ENCODE measurements around the gene MEOX1. TPM values are rescaled to one million over a fixed set of nuclear protein-coding genes. Genes with fewer than 3 reads are reported as not detected.
A peak's percentile ranks its signal among the peaks of the same experiment; 100 is the strongest.

MEOX1 gene
- total and polyA plus RNA-seq, 2 of the 13 experiments (the other 11 are each of a cell fraction or from before 2014, with no cell fraction given), result not detected

DNA sequence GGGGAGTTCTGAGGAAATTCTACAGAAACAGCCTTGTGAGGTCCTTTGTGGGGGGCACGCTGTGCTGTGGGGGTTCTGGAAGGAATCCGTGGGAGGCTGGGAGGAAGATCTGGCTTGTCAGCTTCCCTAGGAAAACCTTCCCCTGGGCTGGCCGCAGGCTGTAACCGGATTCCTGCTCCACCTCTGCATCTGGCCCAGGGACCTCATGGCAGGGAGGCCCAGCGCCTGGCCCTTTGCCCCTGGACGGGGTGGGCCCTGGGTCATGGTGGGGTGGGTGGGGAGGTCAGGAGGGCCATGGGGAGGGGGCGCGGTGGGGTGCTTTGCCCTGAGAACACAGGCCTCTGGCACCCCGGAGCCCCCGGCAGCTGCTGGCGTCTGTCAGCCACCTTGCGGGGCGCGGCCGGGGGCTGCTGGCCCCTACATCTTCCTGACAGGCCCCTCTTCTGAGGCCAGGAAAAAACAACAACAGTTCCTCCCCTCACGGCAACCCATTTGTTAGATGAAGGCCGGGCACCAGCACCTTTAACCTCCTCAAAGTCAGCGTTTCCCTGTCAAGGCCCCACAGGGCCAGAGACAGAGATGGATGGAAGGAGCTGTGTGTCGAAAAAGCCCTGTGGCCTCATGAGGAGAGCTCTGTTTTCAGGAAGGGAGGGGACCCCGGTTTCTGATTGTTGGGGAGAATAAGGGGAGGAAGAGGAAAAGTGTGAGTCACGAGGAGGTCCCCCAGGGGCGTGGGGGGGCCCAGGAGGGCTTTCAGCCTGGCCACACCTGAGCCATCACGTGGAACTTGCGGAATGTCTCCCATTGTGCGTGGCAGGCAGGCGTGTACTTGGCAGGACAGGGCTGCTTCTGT lies 3.6 kb upstream of the MEOX1 start (continued):
- TF ChIP-seq, protein P1, sequence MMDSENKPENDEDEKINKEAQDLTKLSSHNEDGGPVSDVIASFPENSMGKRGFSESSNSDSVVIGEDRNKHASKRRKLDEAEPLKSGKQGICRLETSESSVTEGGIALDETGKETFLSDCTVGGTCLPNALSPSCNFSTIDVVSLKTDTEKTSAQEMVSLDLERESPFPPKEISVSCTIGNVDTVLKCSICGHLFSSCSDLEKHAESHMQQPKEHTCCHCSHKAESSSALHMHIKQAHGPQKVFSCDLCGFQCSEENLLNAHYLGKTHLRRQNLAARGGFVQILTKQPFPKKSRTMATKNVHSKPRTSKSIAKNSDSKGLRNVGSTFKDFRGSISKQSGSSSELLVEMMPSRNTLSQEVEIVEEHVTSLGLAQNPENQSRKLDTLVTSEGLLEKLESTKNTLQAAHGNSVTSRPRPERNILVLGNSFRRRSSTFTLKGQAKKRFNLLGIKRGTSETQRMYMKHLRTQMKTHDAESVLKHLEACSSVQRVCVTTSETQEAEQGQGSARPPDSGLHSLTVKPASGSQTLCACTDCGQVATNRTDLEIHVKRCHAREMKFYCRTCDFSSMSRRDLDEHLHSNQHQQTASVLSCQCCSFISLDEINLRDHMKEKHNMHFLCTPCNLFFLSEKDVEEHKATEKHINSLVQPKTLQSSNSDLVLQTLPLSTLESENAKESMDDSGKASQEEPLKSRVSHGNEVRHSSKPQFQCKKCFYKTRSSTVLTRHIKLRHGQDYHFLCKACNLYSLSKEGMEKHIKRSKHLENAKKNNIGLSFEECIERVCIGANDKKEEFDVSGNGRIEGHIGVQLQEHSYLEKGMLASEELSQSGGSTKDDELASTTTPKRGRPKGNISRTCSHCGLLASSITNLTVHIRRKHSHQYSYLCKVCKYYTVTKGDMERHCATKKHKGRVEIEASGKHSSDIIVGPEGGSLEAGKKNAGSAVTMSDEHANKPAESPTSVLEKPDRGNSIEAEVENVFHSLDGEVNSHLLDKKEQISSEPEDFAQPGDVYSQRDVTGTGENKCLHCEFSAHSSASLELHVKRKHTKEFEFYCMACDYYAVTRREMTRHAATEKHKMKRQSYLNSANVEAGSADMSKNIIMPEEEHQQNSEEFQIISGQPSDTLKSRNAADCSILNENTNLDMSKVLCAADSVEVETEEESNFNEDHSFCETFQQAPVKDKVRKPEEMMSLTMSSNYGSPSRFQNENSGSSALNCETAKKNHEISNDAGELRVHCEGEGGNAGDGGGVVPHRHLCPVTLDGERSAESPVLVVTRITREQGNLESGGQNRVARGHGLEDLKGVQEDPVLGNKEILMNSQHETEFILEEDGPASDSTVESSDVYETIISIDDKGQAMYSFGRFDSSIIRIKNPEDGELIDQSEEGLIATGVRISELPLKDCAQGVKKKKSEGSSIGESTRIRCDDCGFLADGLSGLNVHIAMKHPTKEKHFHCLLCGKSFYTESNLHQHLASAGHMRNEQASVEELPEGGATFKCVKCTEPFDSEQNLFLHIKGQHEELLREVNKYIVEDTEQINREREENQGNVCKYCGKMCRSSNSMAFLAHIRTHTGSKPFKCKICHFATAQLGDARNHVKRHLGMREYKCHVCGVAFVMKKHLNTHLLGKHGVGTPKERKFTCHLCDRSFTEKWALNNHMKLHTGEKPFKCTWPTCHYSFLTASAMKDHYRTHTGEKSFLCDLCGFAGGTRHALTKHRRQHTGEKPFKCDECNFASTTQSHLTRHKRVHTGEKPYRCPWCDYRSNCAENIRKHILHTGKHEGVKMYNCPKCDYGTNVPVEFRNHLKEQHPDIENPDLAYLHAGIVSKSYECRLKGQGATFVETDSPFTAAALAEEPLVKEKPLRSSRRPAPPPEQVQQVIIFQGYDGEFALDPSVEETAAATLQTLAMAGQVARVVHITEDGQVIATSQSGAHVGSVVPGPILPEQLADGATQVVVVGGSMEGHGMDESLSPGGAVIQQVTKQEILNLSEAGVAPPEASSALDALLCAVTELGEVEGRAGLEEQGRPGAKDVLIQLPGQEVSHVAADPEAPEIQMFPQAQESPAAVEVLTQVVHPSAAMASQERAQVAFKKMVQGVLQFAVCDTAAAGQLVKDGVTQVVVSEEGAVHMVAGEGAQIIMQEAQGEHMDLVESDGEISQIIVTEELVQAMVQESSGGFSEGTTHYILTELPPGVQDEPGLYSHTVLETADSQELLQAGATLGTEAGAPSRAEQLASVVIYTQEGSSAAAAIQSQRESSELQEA (CRISPR knock-in tag; IDR thresholded peaks at IDR 0.05; ENCODE audit: not compliant biosample characterization), result peak; percentile 71
- TF ChIP-seq ELF3 (CRISPR knock-in tag; IDR thresholded peaks at IDR 0.05), result peak; percentile 15; the same call in 1 of the 2 replicates
- TF ChIP-seq EZH2 (conservative IDR thresholded peaks at IDR 0.05; ENCODE audit: low read depth, low read length), result no peak
- TF ChIP-seq, protein P2, sequence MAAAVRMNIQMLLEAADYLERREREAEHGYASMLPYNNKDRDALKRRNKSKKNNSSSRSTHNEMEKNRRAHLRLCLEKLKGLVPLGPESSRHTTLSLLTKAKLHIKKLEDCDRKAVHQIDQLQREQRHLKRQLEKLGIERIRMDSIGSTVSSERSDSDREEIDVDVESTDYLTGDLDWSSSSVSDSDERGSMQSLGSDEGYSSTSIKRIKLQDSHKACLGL (CRISPR knock-in tag; IDR thresholded peaks at IDR 0.05), result peak; percentile 47; the same call in 1 of the 2 replicates
- no peak for TF ChIP-seq ZNF235 (CRISPR knock-in tag; IDR thresholded peaks at IDR 0.05; ENCODE audit: borderline replicate concordance)
- TF ChIP-seq ZNF772 (CRISPR knock-in tag; IDR thresholded peaks at IDR 0.05), result 0 out of 2 replicates have a peak, but pooled peaks have one; percentile 16
- TF ChIP-seq HOXA3 (CRISPR knock-in tag; IDR thresholded peaks at IDR 0.05), result peak; percentile 23; the same call in 1 of the 2 replicates
- no peak for TF ChIP-seq ZSCAN22 (CRISPR knock-in tag; IDR thresholded peaks at IDR 0.05)
- TF ChIP-seq, protein P3, sequence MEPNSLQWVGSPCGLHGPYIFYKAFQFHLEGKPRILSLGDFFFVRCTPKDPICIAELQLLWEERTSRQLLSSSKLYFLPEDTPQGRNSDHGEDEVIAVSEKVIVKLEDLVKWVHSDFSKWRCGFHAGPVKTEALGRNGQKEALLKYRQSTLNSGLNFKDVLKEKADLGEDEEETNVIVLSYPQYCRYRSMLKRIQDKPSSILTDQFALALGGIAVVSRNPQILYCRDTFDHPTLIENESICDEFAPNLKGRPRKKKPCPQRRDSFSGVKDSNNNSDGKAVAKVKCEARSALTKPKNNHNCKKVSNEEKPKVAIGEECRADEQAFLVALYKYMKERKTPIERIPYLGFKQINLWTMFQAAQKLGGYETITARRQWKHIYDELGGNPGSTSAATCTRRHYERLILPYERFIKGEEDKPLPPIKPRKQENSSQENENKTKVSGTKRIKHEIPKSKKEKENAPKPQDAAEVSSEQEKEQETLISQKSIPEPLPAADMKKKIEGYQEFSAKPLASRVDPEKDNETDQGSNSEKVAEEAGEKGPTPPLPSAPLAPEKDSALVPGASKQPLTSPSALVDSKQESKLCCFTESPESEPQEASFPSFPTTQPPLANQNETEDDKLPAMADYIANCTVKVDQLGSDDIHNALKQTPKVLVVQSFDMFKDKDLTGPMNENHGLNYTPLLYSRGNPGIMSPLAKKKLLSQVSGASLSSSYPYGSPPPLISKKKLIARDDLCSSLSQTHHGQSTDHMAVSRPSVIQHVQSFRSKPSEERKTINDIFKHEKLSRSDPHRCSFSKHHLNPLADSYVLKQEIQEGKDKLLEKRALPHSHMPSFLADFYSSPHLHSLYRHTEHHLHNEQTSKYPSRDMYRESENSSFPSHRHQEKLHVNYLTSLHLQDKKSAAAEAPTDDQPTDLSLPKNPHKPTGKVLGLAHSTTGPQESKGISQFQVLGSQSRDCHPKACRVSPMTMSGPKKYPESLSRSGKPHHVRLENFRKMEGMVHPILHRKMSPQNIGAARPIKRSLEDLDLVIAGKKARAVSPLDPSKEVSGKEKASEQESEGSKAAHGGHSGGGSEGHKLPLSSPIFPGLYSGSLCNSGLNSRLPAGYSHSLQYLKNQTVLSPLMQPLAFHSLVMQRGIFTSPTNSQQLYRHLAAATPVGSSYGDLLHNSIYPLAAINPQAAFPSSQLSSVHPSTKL (CRISPR knock-in tag; IDR thresholded peaks at IDR 0.05), result peak; percentile 43
- peak; percentile 64; the same call in 1 of the 2 replicates for TF ChIP-seq ZNF337 (CRISPR knock-in tag; IDR thresholded peaks at IDR 0.05; ENCODE audit: borderline replicate concordance, low read depth)
